GM10266 (cell line): Measurements from ENCODE around the gene LPAR3.

Experiments used
- DNase-seq: peaks from one replicate; pipeline ENCODE4 v3.0.0; 2012; ENCODE audit errors: extremely low spot score
- CTCF ChIP-seq: IDR thresholded peaks from 2 replicates; pipeline ENCODE4 v1.5.1; 2012; ENCODE audit warnings: mild to moderate bottlenecking, low read depth; ENCODE audit not compliant: control insufficient read depth, insufficient read depth; ENCODE audit errors: missing control alignments

LPAR3 gene

GRCh38 chr1:84930831-84931230 is 37.8 kb upstream of the LPAR3 start:
- no peak for TF ChIP-seq CTCF
- DNase-seq = no peak

GRCh38 chr1:84930329-84930728 is 37.3 kb upstream of the LPAR3 start:
- DNase-seq = no peak
- no peak for TF ChIP-seq CTCF

- TF ChIP-seq CTCF = no peak
Measured at GRCh38 chr1:84929581-84929980, 36.6 kb upstream of the LPAR3 start.

GRCh38 chr1:84928979-84929378 is 36.0 kb upstream of the LPAR3 start:
- no peak for TF ChIP-seq CTCF
- DNase-seq = no peak

More at GRCh38 chr1:84929581-84929980, 36.6 kb upstream of the LPAR3 start:
- DNase-seq = no peak

- no peak for TF ChIP-seq CTCF
- DNase-seq = no peak
Measured at GRCh38 chr1:84923317-84923716, 30.3 kb upstream of the LPAR3 start.

- DNase-seq = no peak
- TF ChIP-seq CTCF = no peak
Measured at GRCh38 chr1:84920159-84920558, 27.2 kb upstream of the LPAR3 start.

GRCh38 chr1:84919461-84919970 is 26.5 kb upstream of the LPAR3 start:
- DNase-seq = no peak
- no peak for TF ChIP-seq CTCF
